EH (cell line): Measurements from ENCODE around the gene AZIN2.

ENCODE experiments used
- DNase-seq: peaks from one replicate; pipeline ENCODE4 v3.0.0-alpha.2; 2015; ENCODE audit warnings: low read depth

Gene AZIN2

DNA sequence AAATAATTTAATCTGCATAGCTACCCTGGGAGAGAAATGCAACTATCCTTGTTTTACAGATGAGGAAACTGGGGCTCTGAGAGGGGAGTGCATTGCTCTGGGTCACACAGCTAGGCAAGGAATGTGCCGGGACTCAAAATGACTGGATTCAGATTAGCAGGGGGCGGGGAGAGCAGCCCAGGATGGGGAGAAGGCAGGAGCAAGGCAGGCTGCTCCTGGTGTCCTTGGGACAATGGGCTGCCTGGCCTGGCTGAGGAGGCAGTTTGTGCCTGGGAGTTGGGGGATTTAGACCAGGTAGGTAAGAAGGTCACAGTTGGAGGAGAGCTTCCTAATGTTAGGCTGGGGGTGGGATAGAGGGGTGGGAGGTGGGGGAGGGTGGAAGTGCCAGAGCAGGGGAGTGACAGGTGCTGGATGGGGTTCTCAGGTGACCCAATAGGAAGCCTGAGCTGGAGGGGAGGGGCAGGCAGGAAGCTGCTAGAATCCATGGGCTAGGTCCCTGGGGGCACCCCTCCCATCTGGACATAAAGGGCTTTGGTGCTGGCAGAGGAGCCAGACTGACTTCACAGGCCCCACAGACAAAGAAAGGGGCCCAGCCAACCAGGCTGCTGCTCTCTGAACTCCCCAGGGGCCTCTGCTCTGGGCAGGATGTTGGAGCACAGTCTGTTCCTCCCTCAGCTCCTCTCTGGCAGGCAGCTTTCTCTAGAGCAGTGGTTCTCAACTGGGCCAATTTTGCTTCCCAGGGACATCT lies 71.9 kb downstream of the AZIN2 start:
- peak; percentile 55 for DNase-seq

DNA sequence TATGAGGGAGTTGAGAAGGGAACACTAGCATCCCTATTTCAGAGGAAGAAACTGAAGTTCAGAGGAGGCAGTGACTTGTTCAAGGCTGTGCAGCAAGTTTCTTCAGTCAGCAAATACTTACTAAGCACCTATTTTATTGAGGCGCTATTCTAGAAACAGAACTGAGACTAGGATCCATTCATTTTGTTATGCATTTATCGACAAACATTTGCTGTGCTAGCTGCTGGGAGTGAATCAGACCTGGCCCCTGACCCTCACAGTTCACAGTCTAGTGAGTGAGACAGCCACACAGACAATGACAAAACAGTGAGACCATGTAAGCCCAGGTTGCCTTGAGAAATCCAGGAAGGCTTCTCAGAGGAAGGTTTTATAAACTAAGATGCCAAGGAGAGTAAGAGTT lies 72.7 kb downstream of the AZIN2 start:
- DNase-seq: no peak

DNA sequence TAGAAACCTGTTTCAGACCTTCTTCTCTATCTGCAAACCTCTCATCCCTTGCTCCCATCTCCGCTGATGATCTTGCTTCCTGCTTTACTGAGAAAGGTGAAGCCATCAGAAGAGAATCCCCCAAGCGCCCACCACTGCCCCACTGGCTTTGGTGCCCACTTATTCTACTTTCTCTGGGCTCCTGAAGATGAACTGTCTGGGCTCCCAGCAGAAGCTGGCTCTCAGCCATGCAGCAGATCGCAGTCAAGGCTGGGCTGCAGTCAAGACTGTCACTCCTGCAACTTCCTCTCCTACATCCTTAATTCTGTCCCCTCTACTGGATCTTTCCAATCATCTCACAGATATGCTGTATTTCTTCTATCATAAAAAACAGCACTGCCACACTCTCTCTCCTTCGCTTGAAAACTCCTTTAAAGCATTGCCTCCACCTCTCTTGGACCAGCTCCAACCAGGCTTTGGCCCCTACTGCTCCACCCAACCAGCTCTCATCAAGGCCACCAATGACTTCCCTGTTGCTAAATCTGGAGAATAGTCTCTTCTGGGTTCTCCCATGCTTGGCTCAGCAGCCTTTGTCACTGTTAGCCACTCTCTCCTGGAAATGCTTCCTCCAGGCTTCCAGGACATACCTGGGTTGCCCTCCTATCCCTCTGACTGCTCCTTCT lies 75.1 kb downstream of the AZIN2 start:
- no peak for DNase-seq

DNA sequence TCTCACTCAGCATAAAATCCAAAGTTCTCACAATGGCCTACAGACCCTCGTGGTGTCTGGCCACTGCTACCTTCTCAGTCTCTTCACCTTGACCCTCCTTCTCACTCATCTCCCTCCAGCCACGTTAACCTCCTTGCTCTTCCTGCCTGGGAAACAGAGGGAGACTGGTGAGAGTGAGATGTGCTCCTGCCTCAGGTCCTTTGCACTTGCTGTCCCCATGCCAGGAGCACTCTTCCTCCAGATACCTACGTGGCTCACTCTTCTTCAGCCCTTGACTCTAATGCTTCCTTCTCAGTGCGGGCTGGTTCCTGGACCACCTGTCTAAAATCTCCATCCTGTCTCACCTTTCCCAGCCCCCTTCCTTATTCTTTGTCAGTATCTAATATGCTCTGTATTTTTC lies 76.2 kb downstream of the AZIN2 start:
- DNase-seq: no peak

DNA sequence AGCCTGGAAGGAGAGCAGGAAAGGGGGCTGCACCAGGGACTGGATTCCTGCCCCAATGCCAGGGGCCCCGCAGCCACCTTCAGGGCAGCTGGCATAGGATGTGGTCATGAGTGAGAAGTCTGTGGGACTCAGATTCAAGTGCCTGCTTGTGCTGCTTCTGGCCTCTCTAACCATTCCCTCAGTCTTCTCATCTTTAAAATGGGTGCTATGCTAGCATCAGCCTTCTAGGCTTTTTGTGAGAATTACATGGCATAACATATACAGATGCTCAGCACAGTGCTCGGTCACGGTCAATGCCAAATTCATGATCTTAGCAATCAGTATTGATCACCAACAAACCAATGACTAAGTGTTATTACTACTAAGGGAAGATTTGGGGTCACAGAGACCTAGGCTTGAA lies 77.4 kb downstream of the AZIN2 start:
- DNase-seq: no peak

DNA sequence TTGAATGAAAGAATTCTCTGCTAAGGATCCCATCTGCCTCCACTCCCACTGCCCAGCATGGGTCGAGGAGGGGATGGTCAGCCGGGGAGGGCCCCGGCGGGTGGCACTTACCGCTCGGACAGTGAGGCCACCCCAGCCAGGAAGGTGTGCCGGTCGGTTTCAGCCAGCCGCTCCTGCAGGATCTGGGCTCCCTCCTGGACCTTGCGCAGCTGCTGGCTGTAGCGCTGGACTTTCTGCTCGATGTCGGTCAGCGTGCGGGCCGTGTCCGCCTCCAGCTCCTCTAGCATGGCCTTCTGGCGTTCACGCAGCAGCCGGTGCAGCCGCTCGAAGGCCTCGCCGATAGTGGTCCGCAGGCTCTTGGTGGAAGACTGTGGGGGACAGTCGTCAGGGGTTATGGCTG lies 78.6 kb downstream of the AZIN2 start:
- no peak for DNase-seq

DNA sequence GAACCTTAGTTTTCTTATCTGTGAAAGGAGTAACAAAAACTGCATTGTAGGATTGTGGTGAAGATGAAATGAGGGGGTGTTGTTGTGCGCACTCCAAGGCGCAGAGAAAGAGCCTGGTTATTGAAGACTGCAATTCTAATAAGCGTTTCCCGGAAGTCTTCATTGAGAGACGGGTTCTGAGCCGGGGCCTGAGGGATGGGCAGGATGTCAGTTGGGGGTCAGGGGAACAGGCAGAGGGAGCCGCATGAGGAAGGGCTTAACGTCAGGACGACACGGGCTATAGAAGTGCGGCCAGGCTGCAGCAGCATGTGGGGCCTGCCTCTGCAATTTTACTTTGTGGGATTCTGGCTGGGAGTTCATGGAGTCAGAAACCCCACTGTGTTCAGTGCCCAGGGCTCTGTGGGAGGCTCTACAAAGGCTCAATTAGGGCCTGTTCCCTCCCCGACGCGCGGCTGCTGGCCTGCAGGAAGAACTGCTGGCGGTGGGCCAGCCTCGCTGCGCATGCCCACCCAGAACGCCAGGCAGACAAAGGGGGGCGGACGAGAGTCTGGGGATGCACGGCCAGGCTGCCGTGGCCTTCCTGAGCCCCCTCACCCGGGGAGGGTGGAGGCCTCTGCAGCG lies 80.2 kb downstream of the AZIN2 start:
- DNase-seq: peak; percentile 43

DNA sequence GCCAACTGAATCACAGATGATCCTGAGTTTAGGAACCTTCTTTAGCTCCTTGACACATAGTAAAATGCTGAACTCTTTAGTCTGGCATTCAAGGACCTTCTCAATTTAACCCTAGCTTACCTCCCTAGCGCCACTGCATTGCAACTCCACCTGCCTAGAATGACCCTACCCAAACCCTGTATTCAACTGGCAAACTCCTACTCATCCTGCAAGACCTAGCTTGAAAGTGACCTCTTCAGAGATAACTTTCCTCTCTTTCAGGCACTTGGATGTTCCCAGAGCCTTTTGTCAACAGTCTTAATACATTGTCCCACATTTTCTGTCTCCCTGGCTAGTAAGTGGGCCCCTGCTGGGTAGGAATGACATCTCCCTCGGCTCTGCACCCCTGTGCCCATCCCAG lies 81.2 kb downstream of the AZIN2 start:
- no peak for DNase-seq

DNA sequence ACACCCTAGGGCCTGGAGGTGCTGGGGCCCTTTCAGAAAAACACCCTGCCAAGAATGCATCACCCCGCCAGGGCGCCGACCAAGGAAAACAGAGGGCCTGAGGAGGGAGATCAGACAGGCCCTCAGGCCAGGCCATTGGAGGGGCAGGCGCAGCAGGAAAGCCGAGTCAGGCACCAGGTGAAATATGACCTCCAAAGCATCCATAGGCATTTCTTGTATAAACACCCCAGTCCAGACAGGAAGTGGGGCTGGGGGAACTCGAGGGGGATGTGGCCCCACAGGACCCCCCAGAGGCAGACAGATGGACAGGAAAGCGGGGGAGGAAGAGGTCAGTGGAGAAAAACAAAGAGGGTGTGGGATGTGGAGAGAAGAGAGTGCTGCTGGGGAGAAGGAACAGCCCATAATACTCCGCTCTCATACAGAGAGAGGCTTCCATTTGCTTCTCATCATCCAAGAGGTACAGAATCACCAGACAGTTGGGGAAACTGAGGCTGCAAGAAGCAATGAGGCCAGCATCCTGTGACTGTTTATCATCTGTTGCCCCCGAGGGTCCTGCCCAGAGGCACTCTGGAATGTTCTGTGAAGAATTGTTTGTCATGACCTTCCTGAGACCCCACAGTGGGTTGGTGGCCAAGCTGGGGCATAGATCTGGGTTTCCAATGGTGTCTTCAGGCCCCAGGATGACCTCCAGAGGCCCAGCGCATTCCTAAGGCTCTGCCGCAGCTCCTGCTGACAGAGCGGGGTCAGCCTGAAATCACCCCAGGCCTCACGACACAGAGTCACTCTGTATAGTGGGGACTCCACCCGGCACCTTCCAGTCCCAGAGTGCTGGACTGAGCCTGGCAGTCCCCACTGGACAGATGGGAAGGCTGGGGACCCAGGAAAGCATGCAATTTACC lies 82.9 kb downstream of the AZIN2 start:
- peak; percentile 83 for DNase-seq

DNA sequence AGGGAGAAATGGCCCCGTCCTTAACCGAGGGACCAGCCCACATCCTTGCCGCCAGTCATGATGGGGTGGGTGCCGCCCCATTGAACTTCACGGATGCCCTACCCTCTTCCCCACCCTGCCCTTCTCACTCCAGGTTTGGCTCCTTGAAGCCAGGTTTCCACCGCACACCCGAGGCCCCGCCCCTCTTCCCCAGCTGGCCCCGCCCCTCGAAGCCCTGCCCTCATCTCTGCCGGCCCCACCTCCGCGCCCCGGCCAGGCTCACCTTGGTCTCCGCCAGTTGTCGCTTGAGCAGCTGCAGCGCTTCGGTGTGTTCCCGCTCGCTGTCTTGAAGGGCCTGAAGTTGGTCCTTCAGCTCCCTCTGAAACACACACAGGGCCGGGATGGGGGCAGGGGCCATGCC lies 84.3 kb downstream of the AZIN2 start:
- DNase-seq: no peak

DNA sequence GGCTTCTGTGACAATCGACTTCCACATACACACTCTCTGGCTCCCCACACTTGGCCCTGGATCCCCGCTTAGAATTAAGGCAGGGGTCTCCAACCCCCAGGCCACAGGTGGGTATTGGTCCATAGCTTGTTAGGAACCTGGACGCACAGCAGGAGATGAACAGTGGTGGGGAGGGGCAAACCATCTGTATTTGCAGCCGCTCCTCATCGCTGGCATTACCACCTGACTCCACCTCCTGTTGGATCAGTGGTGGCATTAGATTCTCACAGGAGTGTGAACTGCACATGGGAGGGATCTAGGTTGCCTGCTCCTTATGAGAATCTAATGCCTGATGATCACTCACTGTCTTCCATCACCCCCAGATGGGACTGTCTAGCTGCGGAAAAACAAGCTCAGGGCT lies 84.9 kb downstream of the AZIN2 start:
- DNase-seq: no peak

DNA sequence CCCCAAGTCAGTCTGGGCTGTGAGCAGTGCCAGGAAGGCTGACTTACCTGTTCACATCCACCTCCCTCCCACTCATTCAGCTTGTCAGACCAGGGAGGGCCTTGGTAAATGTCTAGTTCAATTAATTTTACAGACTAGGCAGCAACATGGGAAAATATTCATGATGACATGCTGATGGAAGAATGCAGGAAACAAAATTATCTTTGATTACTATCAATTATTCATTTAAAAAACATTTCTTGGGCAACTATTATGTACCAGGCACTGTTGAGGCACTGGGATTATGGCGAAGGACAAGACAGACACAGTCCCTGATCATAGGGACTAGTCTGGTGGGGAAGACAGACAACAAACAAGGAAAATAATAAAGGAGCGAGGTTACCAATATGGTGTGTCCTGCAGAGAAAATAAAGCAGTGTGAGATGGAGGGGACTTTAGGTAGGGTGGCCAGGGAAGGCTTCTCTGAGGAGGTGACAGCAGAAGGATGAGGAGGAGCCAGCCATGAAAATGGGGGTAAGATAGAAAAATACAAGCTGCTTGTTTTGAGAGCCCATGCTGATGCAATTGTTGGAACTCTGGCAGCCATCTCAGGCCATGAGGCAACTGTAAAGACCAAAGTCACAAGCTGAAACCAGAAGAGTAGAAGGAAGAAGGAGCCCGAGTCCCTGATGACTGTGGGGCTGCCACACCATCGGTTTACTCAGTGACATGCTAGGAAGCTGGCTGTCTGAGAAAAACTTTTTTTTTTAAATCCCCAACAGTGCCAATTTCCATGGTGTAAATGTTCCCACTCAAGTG lies 86.9 kb downstream of the AZIN2 start:
- DNase-seq: peak; percentile 57

DNA sequence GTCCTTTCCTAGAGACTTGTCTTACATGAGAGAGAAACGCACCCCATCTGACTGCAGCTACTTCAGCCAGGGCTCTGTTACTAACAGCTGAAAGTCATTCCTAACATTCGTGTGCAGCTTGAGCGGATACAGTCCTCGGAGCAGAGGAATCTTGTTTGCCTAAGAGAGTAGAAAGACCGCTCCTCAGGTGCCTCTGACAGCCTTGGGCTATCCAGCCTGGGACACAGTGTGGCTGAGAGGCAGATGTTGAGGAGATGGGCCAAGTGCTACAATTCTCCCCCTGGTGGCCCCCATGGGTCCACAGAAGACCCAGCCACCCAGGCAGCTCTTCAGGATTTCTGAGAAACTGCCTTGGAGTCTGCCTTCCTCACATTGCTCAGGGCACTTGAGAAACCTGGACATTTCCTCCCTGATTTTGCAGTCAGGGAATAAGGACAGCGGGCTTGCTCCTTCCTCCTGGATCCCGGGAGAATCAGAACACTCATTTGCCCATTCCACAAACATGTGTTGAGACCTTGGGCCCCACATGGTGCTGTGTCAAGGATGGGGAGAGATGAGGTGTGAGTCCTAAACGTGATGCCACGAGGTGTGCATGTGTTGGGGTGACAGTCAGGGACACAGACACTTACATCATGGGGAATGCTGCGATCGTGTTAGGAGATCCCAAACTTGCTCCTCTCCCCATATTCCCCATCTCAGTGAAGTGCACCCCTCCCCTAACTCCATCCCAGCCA lies 87.8 kb downstream of the AZIN2 start:
- peak; percentile 34 for DNase-seq

DNA sequence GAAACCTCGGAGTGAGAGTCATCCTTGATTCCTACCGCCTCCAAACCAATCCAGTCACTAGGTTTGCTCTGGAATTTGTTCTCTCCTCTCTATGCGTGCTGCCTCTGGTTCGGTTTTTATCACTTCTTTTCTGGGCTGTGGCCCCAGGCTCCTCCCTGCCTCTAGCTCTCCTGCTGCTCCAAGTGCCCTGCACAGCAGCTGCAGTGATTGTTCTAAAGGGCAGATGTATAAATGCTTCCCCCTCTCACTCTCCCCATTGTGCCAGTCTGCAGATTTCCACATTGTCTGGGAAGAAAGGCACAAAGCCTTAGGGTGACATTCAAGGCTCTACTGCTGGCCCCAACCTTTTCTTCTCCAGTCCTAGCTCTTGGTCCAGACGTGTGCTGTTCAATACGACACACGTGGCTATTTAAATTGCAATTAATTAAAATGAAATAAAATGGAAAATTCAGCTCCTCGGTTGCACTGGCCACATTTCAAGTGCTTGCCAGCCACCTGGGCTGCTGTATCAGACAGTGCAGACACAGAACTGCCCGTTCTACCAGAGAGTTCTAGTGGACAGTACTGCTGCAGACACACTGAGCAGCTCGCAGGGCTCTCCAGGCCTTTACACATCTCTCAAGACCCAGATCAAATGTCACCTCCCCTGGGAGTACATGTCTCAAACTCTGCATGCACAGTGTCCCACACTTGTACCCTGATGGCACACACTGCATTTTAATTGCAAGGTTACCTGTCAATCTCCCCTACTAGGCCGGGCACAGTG lies 88.5 kb downstream of the AZIN2 start:
- peak; percentile 71 for DNase-seq
